GM18909 (cell line): Measurements from ENCODE around the gene MCM9.
"Not testable (repeated sequence)": the region's sequence is repeated elsewhere in the genome, so short reads cannot be mapped to it uniquely, and the experiment has no call there.

Experiments
- ATAC-seq: cut with Tn5 transposase; IDR thresholded peaks from one replicate; pipeline ENCODE4 v1.9.1; 2021; ENCODE audit warnings: mild to moderate bottlenecking; ENCODE audit not compliant: unreplicated experiment, poor library complexity

The MCM9 gene

GRCh38 chr6:118810420-118811027 lies 124.4 kb downstream of the MCM9 start:
- ATAC-seq = peak; percentile 94

- peak; percentile 77 for ATAC-seq
Observed at GRCh38 chr6:118808793-118809638, 125.9 kb downstream of the MCM9 start.

GRCh38 chr6:118804091-118804490 lies 130.9 kb downstream of the MCM9 start:
- ATAC-seq = no peak

GRCh38 chr6:118801257-118801656 lies 133.7 kb downstream of the MCM9 start:
- ATAC-seq = no peak

- ATAC-seq = peak; percentile 98
Observed at GRCh38 chr6:118800394-118801071, 134.4 kb downstream of the MCM9 start.

GRCh38 chr6:118799826-118800225 lies 135.1 kb downstream of the MCM9 start:
- ATAC-seq = no peak

- ATAC-seq = not testable (repeated sequence)
Observed at GRCh38 chr6:118796548-118796947, 138.4 kb downstream of the MCM9 start.

- ATAC-seq = no peak
Observed at GRCh38 chr6:118791499-118791898, 143.5 kb downstream of the MCM9 start.

- no peak for ATAC-seq
Observed at GRCh38 chr6:118789954-118790353, 145.0 kb downstream of the MCM9 start.

- ATAC-seq = no peak
Observed at GRCh38 chr6:118789419-118789818, 145.5 kb downstream of the MCM9 start.

GRCh38 chr6:118788702-118789101 lies 146.3 kb downstream of the MCM9 start:
- no peak for ATAC-seq

- ATAC-seq = no peak
Observed at GRCh38 chr6:118787724-118788423, 147.1 kb downstream of the MCM9 start.

- no peak for ATAC-seq
Observed at GRCh38 chr6:118786596-118787453, 148.1 kb downstream of the MCM9 start.

- ATAC-seq = no peak
Observed at GRCh38 chr6:118785601-118786000, 149.4 kb downstream of the MCM9 start.

GRCh38 chr6:118784641-118785164 lies 150.3 kb downstream of the MCM9 start:
- ATAC-seq = no peak

GRCh38 chr6:118783931-118784550 lies 150.9 kb downstream of the MCM9 start:
- no peak for ATAC-seq

GRCh38 chr6:118782651-118783050 lies 152.3 kb downstream of the MCM9 start:
- ATAC-seq = no peak

- no peak for ATAC-seq
Observed at GRCh38 chr6:118781897-118782296, 153.1 kb downstream of the MCM9 start.

GRCh38 chr6:118780668-118781067 lies 154.3 kb downstream of the MCM9 start:
- ATAC-seq = no peak
